Activated CD8-positive, alpha-beta memory T cell treated with anti-CD3 and anti-CD28 coated beads, Interleukin-2, amount 50 U/mL, for 24 hours (primary cell): Measurements from ENCODE around the gene C2orf15.
A peak's percentile ranks its signal among the peaks of the same experiment; 100 is the strongest.
"Not testable (repeated sequence)": the region's sequence is repeated elsewhere in the genome, so short reads cannot be mapped to it uniquely, and the experiment has no call there.

Experiments
- DNase-seq: peaks from one replicate; pipeline ENCODE4 v3.0.0-alpha.2; 2020; ENCODE audit errors: extremely low read depth

Gene C2orf15, protein sequence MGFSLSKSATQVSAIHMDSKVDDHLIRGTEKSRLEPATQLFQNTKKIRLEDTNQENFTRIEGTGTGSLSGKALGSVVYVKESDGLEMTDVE

DNA sequence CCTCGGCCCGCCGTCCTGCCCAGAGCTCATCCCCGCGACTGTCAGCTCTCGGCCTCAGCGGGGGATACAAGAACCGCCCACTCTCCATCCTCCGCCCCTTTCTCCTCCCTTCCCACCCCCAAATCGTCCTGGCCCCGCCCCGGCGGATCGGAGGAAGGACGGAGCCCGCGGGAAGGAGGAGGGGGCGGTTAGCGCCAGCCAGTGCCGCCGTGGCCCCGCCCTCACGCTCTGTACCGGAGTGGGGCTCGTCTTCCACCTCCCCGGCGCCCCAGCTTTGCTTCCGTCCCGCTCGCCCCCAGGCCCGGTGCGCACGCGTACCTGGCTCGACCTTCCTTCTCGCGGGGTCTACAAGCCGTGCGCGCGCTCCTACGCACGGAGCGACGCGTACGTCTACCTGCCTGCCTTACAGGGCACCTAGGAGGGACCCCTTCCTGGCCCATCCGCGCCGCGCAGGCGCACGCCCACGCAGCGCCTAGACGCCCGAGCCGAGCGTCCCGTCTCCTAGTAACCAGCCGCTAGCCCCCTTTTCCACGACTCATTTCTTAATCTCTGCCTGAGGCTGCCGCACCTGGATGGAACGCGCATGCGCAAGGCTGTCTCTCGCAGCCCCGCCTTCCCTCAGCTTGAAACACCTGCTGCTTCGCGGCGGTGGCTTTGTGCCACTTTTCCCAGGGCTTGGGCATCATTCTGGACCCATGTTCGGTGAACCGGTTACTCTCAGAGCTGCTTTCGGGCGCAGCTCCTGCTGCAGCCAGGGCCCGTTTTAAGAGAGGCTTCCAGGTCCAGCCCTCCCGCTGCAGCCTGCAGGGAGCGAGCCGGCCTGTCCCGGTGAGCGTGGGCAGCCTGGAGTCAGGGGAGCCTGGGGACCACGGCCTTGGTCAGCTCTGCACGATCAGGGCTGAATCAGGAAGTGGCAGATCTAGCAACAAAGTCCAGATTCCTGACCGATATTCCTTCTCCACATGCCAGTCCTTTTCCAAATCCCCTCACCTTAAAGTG lies at the start of gene C2orf15:
Gene C2orf15 (plus strand): TSS at position 598 of the 999 bp plus-strand sequence. CDS start 8,852 bp downstream, outside the sequence.
- DNase-seq, result peak; percentile 89

DNA sequence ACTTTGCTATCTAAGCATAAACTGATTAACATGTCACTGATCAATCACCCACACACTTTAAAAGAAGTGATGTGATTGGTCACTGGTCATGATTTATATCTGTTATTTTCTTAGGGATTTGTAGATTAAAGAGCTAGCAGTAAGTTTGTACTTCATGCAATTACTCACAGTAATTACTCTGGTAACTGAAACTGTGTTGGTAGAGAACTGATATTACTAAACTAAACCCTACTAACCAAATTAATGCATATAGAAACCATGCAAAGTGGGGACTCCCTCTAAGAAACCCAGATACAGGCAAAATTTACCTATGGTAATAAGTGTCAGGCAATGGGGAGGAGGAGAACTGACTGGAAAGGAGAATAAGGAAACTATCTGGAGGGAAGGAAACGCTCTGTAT lies 44.8 kb upstream of the C2orf15 start:
- no peak for DNase-seq

DNA sequence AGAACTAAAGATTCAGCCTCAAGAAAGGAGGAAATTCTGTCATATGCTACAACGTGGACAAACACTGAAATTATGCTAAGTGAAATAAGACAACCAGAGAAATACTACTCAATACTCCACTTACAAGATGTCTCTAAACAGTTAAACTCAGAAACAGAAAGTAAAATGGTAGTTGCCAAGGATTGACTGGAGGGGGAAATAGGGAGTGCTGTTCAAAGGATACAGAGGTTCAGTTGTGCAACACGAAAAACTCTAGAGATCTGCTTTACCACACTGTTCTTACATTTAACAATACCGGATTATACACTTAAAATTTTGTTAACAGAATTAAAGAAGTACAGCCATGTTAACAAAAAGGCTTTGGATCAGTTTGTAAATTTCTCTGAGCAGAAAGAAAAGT lies 39.8 kb upstream of the C2orf15 start:
- no peak for DNase-seq

DNA sequence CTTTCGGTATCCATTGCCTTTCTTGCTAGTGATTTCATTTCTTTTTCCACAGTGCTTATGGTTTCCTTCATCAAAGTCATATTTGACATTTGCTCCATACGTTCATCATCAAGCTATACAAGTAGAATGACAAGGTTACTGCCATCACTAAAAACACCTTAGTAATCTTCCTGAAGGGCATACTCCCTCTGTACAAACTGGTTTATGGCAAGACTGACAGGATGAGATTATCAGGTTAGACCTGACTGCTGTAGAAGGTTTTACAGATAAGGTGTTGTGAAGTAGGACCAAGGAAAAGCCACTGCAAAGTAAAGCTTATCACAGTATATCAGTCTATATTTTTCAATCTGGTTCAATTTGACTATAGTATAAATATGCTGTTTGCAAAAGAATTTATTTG lies 37.5 kb upstream of the C2orf15 start:
- DNase-seq, result no peak

DNA sequence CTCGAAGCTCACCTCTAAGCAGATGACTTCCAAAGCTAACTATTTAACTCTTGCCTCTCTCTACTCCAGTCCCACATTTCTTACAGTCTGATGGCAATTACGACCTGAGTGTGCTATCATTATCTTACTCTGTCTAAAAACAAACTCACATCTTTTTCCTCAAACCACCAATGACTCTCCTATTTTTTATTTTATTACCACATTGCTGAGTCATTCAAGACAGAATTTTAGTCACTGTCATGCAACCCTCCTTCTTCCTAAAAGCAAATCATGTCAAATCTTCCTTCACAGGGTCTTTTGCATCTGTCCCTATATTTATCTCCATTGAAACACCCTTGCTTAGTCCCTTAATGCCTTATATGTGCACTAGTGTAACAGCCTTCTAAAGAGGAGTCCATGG lies 34.6 kb upstream of the C2orf15 start:
- no peak for DNase-seq

DNA sequence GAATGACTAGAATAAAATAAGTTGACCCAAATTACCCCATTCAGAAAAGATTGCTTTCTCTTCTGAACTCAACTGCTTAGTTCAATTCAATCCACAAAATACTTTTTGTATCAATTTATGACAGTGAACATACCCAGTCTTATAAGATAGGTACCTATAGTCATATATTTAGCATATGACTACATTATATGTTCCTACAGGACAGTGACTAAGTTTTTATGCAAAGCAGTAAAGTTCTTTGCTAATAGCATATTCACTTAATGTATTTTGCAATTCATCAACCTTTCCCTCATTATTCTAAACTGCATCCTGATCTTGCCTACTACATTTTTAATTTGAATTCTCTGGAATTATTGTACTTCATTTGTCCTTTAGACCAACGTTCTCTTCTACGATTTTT lies 30.3 kb upstream of the C2orf15 start:
- DNase-seq, result no peak

DNA sequence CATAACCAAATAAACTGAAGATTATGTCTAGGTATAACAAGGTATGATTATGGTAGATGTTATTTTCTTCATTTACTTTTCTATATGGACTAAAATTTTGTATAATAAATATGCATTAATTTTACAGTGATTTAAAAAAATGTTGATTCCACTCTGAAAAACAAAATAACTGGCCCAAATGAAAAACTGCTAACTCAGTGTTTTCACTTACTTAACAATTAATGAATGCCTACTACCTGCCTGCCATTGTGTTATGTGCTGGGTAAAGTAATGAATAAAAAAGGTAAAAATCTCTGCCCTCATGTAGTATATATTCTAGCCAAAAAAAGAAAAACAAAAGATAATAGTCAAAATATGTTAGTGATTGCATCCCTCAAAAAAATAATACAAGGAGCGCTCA lies 29.6 kb upstream of the C2orf15 start:
- no peak for DNase-seq

DNA sequence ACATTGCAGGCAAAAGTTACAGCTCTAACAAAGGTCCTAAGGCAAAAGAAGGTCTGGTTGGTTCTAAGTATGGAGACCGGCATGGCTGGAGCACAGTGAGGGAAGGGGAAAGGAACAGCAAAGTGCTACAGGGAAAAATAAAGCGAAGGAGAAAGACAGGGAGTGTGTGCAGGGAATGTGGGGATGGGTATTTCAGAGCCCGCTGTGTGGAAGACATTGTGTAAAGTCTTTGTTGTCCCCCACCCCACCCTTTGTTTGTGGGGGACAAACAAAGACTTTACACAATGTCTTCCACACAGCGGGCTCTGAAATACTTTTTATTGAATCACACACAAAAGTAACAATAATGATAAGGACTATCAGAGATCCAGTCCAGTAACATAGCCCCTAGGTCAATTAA lies 28.9 kb upstream of the C2orf15 start:
- no peak for DNase-seq

DNA sequence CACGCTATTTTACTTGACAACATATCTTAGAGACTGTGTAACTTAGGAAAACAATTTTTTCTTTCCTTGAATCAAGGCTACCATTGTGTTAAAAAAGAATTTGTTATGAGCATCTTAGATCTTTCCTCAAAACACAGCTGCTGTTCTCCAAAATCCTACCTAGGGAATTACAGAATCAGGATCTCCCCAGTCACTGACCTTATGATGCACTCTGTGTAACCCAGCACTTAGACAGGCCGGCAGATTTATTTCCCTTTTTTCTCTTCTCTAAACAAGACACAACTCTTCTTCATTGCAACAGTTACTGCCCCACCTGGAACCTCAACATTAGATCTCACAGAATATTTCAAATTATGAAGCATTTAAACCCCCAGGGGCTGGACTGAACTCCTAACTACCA lies 13.5 kb upstream of the C2orf15 start:
- no peak for DNase-seq

DNA sequence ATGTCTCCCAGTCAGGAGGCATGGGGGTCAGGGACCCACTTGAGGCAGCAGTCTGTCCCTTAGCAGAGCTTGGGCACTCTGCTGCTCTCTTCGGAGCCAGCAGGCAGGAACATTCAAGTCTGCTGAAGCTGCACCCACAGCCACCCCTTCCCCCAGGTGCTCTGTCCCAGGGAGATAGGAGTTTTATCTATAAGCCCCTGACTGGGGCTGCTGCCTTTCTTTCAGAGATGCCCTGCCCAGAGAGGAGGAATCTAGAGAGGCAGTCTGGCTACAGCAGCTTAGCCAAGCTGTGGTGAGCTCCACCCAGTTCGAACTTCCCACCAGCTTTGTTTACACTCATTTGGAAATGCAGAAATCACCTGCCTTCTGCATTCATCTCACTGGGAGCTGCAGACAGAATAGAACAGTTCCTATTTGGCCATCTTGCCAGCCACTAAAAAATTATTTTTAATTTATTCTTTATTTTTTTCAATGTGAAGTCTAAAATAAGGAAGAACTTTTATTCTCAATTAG lies 6.4 kb upstream of the C2orf15 start:
- not testable (repeated sequence) for DNase-seq

DNA sequence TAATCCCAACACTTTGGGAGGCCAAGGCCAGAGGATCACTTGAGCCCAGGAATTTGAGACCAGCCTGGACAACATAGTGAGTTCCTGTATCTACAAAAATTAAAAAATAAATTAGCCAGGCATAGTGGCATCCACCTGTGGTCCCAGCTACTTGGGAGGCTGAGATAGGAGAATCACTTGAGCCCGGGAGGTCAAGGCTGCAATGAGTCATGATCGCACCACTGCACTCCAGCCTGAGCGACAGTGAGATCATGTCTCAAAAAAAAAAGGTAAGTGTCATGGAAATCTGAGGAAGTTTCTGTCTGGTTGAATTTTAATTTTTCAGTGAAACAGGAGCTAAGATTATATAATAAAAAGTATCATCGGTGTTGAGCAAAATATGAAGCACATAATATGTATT lies 2.5 kb upstream of the C2orf15 start:
- no peak for DNase-seq

DNA sequence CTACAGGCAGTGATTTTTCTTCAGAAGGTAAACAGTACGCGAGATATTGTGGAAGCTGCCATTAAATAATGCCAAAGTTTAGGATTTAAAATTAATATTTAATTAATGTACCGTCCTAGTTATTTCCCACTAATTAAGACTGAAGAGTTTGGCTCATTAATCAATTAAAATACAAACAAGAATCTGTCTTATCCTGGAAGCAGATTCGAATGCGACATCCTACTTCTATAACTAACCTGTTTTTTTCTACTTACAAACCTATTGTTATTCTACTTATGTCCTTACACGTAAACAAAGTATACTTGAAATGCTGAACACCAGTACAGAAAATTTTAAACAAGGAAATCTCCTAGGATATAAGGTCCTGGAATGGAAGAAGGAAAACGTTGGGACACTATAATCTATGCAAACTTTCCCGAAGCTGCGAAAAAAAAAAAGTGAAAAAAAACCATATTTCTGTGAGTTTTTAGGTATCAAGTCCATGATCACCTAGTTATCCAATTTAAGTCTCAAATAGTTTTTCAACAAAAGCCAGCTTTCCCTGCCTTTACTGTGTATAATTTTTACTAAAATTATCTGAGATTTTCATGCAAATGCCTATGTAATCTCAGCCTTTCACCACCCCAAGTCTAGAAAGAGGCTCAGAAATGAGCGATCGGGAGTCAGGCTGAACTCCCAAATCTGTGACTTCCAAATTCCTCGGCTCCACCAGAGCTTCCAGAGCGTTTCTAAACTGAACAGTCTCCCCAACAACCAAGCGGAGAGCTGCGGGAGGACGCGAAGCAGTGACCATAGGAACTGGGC lies 1.2 kb upstream of the C2orf15 start:
- DNase-seq, result no peak

DNA sequence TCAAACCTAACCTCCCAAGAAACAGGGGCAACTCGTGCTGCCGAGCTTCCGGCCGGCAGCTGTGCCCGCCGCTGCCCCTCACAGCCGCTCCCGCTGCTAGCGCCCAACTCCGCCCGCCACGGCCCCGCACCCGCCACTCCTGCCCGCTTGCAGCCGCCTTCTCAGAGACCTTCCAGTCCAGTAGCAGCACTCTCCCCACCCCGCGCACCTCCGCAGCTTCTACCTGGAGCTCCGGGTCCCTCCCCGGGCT lies 722 bp upstream of the C2orf15 start:
- no peak for DNase-seq

DNA sequence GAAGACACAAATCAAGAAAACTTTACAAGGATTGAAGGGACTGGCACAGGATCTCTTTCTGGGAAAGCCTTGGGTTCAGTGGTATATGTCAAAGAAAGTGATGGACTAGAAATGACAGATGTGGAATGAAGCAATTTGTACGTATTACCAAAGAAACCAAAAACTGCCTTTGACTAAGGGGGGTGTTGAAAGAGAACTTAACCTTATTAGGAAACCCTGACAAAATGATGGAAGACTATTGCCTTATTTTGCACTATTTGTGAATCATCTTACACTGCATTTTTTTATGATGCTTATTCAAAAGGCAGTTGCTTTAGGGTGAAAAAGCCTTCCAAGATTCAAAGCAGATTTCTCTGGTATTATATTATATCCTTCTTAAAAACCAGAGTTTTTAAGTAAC lies 9.2 kb downstream of the C2orf15 start:
- DNase-seq, result no peak

DNA sequence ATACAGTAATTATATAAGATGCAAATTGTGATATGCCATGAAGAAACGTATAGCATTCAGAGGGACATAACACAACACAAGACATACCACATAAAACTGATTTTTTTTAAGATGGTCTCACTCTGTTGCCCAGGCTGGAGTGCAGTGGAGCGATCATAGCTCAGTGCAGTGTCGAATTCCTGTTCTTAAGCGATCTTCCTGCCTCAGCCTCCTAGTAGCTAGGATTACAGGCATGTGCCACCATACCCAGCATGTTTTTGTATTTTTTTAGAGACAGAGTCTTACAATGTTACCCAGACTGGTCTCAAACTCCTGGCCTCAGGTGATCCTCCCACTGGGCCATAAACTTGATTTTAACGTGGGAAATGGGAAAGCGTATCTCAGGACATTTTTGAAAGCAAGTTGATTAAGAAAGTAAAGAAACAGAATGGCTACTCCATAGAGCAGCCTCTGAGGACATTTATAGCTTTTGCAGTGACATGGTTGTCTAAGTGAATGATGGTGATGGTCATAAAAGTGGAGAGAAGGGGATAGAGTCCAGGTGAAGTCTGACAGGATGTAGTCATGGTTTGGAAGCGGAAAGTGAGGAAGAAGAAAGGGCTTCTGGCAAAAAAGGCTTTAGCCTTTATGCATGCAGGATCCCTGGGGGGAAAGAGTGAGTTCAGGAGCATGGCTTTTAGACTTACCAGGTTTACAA lies 10.8 kb downstream of the C2orf15 start:
- no peak for DNase-seq

DNA sequence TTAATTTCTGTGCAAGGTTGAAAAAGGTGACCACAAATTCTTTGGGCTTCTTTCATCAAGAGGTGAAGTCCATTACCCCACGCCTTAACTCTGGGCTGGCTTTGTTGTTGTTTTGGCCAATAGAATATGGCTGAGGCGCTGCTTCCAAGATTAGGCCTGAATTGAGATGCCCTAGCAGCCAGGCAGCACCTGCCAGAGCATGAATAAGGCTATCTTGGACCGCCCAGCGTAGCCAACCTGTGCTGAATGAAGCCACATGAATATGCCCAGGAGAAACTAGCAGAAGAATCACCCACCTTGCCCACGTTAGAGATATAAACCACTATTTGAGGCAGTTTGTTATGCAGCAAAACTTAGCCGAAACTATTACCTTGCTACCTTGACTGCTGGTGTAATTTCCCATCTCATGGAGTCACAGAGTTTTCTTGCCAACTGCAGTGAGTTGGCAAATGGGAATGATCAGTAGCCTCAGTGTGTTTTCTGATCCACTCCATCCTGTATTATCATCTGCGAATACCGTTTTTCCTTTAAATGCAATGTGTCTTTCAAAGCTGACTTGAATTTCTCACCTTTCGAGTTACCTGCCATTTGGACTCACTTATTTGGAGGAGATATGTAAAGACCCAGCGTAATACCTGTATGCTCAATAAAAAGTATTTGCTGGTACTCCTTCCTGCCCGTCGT lies 12.6 kb downstream of the C2orf15 start:
- no peak for DNase-seq

DNA sequence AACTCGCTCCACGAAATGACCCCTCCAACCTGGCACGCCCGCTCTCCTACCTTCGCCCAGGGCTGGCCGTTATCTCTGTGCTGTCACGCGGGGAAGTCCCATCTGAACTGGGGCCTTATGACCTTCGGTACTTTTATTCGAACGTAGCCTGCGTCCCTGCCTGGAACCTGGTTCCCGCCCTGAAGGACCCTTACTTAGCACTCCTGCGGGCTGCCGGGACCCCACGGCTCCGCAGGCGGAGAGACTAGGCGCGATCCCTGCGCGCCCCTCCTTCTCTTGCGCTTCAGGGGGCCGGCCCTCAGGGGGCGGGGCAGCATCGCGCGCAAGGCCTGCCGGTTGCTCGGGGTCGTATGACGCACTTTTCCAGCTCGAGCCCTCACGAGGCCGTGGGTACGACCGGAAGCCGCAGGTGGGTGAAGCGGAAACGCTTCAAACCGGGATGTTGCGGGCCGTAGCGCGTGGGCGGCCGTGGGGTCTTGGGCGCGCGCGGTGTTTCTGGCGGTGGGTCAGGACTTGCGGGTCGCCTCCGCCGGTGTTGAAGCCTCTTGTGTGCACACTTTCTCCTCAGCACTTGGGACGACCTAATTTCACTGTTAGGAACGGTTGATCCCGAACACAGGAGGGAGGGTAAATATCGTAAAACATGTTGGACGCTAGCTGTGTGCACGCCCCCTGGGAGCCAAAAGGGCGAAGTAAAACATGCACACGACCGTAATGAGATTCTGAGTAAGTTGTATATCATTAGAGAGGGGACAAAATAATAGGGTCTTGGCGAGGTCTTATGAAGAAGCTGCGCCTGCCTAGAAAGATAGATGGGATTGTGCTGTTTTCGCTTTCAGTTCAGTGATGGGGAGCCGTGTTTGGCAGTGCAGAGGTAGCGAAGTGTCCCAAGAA lies 13.4 kb downstream of the C2orf15 start, which contains the start of the genes LIPT1 and TSGA10:
Gene LIPT1 (plus strand): TSS at position 325 of the 894 bp plus-strand sequence. CDS start 6,991 bp downstream, outside the sequence.
Gene TSGA10 (minus strand): TSS at position 300 of the 894 bp plus-strand sequence. CDS start 45,503 bp downstream, outside the sequence.
- peak; percentile 85 for DNase-seq

DNA sequence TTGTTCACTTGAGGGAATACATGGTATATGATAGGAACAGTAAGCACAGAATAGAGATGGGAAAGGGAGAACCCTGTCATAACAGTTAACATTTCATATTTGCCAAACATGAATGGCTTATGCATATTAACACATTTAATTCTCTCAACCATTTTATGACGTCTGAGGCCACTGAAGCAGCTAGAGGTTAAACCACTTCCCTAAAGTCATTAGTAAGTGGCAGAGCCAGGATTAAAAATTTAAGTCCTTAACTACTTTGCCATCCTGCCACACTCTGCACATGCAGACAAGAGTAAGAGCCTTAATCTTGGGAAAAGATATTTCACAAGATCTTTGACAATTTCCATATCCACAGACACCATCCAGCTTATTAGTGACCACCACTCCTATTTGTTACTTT lies 15.4 kb downstream of the C2orf15 start:
- DNase-seq, result no peak

DNA sequence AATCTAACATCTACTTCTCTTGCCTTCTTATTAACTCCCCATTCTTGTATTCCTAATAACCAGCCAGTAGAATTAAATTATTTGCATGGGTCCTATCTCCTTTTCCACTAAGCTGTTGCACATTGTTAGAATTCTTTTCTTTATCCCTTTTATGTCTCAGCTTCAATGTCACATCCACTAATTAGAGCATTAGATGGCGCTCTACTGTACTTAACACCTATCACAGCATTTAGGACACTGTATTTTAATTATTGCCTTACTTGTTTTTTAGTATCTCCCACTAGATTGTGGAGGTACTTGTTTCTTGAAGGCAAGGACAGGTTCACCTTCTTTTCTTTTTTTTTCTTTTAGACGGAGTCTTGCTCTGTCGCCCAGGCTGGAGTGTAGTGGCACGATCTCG lies 17.1 kb downstream of the C2orf15 start:
- no peak for DNase-seq

DNA sequence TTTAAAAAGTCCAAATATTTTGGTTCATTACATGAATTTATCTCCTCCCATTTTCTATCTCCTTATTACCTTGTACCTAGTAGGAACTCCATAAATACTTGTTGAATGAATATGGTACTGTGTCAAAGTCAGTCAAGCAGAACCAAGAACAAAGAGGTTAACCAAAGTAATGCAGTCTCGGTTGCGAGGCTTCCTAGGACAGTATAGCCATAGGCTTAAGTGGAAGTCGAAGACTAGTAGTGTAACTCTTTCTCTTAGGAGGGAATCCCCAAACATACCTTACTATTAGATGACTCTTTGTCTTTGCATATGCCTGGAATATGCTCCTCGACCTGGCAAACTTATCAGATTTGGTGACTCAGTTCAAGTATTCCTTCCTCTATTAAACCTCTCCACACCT lies 18.1 kb downstream of the C2orf15 start:
- DNase-seq, result no peak
